ENCODE measurements around the gene TRUB2. TPM values are rescaled to one million over a fixed set of nuclear protein-coding genes. Genes with fewer than 3 reads are reported as not detected.

Gene TRUB2
- total and polyA plus RNA-seq, 2 donors (not counting 1 experiment from before 2014, with no cell fraction given), result 7.6 to 21.5 TPM

DNA sequence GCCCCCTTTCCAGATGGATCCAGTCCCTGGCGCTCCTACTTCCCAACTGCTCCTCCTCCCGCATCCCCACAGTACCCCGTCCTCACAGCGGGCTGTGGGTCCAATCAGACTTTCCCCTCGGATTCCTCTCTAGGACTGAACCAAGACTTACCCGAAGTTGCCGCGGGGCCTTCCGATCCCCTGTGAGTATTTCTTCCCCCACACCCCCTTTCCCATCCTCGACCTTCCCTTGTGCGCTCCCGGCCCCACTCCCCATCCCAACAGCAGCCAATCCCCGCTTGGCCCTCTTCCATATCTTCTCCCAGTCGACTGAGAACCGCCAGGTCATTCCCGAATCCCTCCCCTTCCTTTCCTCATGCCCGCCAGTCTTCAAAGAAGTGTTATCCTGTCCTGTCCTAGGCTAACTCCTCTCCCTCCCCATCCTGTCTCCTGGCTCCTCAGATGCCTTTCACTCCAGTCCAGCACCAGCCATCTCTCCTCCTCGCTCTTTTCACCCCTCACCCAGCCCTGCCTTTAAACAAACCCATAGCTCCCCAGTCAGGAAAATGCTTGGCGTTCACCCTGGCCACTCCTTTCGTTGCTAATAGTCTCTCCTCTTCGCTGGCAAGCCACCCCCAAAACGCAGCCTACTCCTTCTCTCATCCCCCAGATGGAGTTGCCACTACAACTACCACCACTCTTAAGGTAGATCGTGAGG, 45.5 kb downstream of the TRUB2 start:
- WGBS (ENCODE audit: insufficient coverage), result 23% methylated on average over 23 of the region's 23 CpGs
- Histone ChIP-seq H3K9me3 (ENCODE audit: control extremely low read depth in 1 of 3, control insufficient read depth in 2 of 3, insufficient read depth in 1 of 3, low read length in 2 of 3) (no peaks in the 10 kb centered on the region), H3K27me3 (replicated peaks in 1 of 4; ENCODE audit: control extremely low read depth in 1 of 4, control insufficient read depth in 3 of 4, insufficient read depth in 4 of 4, low read length in 3 of 4) (no peaks in the 10 kb centered on the region), H3K79me2 (ENCODE audit: control insufficient read depth, insufficient read depth, low read length) (peaks cover 26% of the 10 kb centered on the region), H3K4me3 (ENCODE audit: control extremely low read depth in 1 of 5, extremely low read depth in 1 of 5, insufficient read depth in 1 of 5, low read depth in 2 of 5, low read length in 4 of 5) (peak overlapping the region; percentile 61 to 96 (median 84)), H3K9ac (ENCODE audit: low read length) (peak overlapping the region; percentile 96), H2AFZ (ENCODE audit: insufficient read depth, low read depth, low read length, poor library complexity, severe bottlenecking) (peak overlapping the region; percentile 99), H4K20me1 (ENCODE audit: control insufficient read depth, insufficient read depth, low read length, poor library complexity, severe bottlenecking) (no peaks in the 10 kb centered on the region), H3K27ac (ENCODE audit: low read length in 2 of 2) (peak overlapping the region; percentile 59 to 92), H3K4me2 (replicated peaks; ENCODE audit: low read depth, low read length, poor library complexity, severe bottlenecking) (peak overlapping the region; percentile 100), H3K4me1 (ENCODE audit: control insufficient read depth in 2 of 2, insufficient read depth in 2 of 2, low read length in 2 of 2) (peaks cover 14 to 20% of the 10 kb centered on the region in 2 donors), H3K36me3 (replicated peaks in 1 of 2; ENCODE audit: control extremely low read depth in 1 of 2, control insufficient read depth in 1 of 2, extremely low read depth in 1 of 2, insufficient read depth in 2 of 2, low read length in 1 of 2) (peaks cover 0 to 7% of the 10 kb centered on the region in 2 experiments)
- ChIA-PET CTCF (interaction anchor here (1.0 to 1.2 kb wide), 3 partner anchors 21 to 26 kb away, joined by 3 to 5 read pairs (median 5); no protein-coding TSS in a partner anchor), POLR2A (interaction anchor here (0.7 to 1.1 kb wide), 4 partner anchors 27 to 1052 kb away, joined by 3 to 5 read pairs (median 3); partner anchors contain the start of gene URM1)
- DNase-seq (no peak), ATAC-seq (ENCODE audit: low read depth) (no peak)
- TF ChIP-seq, protein P1, sequence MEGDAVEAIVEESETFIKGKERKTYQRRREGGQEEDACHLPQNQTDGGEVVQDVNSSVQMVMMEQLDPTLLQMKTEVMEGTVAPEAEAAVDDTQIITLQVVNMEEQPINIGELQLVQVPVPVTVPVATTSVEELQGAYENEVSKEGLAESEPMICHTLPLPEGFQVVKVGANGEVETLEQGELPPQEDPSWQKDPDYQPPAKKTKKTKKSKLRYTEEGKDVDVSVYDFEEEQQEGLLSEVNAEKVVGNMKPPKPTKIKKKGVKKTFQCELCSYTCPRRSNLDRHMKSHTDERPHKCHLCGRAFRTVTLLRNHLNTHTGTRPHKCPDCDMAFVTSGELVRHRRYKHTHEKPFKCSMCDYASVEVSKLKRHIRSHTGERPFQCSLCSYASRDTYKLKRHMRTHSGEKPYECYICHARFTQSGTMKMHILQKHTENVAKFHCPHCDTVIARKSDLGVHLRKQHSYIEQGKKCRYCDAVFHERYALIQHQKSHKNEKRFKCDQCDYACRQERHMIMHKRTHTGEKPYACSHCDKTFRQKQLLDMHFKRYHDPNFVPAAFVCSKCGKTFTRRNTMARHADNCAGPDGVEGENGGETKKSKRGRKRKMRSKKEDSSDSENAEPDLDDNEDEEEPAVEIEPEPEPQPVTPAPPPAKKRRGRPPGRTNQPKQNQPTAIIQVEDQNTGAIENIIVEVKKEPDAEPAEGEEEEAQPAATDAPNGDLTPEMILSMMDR (IDR thresholded peaks at IDR 0.05), result no peak
- no peak for TF ChIP-seq EZH2 (IDR thresholded peaks at IDR 0.05; ENCODE audit: borderline replicate concordance, insufficient read depth, low read depth, low read length, poor library complexity, severe bottlenecking)
- H3K9me3 Mint-ChIP-seq (ENCODE audit: insufficient read depth), result no peaks in the 10 kb centered on the region
- peaks cover 23% of the 10 kb centered on the region for H3K4me1 Mint-ChIP-seq
- H3K27ac Mint-ChIP-seq, result peak overlapping the region; percentile 97
- H3K4me3 Mint-ChIP-seq, result peak overlapping the region; percentile 96
- intact Hi-C loops (cut with micrococcal nuclease), result loop anchor here (1.0 to 10.0 kb wide), 3 partner anchors 26 to 822 kb away; partner anchors contain the start of genes COQ4, LRSAM1, RPL12 and TRUB2
- no peaks in the 10 kb centered on the region for H3K27me3 Mint-ChIP-seq

All from B cell (primary cell).